Ramos (cell line): ENCODE measurements around the gene TRIM67.

Experiments
- in situ Hi-C: fragments of 300-500 bp; cut with MboI; formaldehyde crosslinking; loops from one replicate; pipeline ENCODE4 v1.14.3; 2022; ENCODE audit warnings: low sequenced_read_pairs; ENCODE audit not compliant: unreplicated experiment

TRIM67 gene

DNA sequence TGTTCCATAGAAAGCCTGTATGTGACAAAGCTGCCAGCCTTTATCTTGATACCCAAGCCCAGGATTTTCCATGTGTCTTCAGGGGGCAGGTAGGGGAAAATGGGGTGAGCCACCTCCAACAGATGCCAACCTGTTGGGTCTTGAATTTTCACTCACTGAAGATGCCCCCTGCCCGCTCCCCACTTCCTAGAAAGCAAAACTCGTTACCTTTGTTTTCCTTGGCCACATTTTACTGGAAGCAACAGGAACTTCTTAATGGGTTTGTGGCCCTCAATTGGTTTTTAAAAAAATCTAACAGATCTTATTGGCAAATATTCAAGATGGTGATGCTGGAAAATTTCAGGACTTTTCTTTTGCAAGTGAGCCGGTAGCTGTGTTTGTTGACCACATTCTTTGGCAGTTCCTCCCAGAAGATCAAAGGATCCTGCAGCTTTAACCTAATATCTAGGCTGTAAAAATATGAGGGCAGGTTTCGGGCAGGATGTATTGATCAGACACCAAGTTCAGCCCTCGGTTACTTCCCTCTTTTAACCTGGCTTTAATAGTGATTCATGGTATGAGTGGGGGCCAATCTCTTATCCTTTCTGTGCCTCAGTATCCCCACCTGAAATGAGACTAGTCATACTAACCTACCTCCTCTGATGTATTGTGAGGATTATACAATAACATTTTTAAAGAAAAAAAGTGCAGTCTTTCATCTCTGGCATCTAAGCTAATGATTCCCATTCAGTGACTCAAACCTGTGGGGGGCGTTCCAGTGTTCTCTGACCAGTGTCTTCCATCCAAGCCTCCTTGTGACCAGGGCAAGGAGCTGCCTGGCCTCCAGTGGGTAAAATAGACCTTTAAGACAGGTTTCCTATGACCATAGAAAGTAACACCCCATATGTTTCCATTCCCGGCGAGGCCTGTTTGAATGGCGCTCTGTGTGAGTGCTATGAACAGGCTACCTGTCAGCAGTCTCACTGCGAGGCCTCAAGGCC, 57.9 kb downstream of the TRIM67 start:
- in situ Hi-C loops = loop anchor here (25.0 kb wide), 1 partner anchor 307 kb away; no protein-coding TSS in a partner anchor

DNA sequence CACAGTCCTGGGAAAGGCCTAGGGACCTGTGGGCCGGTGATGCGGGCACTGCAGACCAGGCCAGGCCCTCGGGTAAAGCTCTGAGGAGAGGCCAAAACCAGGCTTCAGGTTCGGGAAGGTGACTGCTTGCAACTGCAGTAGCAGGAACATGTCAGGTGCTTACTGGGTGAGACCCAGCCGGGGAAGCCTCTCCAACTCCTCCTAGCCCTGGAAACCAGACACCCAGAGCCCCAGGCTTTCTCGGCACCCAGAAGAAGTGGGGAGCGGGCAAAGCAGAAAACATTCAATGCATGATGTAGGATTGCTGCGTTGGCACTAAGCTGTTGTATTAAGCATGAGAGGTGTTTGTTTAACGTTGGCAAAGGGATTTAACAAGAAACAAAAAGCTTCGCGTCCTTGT, 58.9 kb downstream of the TRIM67 start:
- in situ Hi-C loops = loop anchor here (25.0 kb wide), 1 partner anchor 308 kb away; no protein-coding TSS in a partner anchor

DNA sequence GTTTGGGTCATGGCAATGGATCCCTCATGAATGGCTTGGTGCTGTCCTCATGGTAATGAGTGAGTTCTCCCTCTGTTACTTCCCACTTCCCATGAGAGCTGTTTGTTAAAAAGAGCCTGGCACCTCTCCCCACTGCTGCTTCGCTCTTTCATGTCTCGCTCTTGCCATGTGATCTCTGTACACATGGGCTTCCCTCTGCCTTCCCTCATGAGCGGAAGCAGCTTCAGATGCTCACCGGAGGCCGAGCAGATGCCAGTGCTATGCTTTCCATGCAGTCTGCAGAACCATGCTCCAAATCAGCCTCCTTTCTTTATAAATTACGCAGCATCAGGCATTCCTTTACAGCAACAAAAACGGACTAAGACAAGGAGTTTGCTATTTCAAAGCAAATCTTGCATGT, 64.3 kb downstream of the TRIM67 start:
- in situ Hi-C loops = no loop called here

GRCh38 chr1:231231511-231231910, 69.7 kb downstream of the TRIM67 start:
- in situ Hi-C loops = no loop called here

DNA sequence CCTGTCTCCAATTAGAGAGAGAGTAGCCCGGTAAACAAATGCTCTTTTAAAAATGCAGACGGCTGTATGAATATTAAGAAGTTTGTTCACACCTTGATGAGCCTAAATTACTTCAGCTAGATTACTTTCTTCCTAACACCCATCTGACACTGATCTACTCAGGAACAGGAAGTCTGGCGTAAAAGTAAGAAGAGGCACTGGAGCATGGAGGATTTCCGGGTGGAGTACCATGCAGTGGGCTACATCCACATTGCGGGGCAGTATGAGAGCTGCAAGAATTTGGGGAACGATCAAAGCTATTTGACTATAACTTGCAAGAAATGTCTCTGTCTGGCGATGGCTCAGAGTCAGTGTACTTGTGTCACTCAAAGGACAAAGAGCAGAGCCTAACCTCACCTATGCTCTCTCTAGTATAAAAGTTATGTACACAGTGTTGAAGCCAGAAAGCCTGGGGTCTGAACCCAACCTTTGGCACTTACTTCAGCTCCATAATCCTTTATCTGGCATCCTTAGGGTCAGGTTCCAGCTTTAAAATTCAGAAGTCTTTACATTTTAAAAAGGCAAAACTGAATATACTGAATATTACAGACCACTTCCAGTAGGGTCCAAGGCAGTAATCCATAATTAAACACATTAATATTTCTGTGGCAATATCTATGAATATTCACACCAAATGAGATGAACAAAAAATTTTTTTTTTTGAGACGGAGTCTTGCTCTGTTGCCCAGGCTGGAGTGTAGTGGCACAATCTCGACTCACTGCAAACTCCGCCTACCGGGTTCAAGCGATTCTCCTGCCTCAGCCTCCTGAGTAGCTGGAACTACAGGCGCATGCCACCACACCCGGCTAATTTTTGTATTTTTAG, 71.2 kb downstream of the TRIM67 start:
- in situ Hi-C loops = no loop called here

- in situ Hi-C loops = no loop called here
These were observed 72.0 kb downstream of the TRIM67 start for GRCh38 chr1:231233735-231234417.

DNA sequence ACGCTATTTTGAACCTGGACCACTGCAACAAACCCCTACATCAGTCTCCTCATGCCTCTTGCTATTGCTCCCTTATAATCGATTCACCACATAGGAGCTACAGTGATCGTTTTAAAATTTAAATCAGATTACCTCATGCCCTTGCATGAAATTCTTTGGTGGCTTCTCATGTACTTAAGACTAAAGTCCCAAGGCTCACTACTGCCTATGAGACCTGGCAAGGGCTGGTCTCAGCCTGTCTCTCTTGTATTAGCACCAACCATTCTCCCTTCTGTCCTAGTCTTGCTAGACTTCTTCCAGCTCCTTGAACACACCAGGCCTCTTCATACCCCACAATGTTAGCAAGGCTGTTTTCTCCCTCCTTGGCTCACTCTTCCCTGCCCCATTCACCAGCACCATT, 72.6 kb downstream of the TRIM67 start:
- in situ Hi-C loops = no loop called here

DNA sequence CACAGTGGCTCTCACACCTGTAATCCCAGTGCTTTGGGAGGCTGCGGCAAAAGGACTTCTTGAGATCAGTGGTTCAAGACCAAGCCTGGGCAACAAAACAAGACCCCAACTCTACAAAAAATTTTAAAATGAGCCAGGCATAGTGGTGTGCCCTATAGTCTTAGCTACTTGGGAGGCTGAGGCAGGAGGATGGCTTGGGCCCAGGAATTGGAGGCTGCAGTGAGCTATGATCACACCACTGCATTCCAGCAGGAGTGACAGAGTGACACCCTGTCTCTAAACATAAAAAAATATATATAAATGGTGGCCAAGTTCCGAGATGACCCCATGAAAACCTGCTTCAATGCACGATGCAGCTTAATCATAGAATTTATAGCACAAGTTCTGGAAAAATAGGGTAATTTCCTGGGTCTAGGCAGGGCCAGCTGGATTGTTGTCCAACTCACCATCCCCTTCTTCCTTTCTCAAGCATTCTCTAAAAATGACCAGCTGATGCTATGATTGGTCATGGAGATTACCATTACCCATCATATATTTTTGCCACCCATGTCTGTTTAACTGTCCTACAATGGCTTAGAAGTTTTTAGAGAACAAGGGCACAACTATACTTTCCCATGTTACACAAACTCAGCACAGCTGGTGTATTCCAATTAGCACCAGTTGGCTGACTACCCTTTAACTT, 73.8 kb downstream of the TRIM67 start:
- in situ Hi-C loops = no loop called here

GRCh38 chr1:231236208-231236591, 74.3 kb downstream of the TRIM67 start:
- in situ Hi-C loops = no loop called here

GRCh38 chr1:231236938-231237337, 75.1 kb downstream of the TRIM67 start:
- in situ Hi-C loops = no loop called here

DNA sequence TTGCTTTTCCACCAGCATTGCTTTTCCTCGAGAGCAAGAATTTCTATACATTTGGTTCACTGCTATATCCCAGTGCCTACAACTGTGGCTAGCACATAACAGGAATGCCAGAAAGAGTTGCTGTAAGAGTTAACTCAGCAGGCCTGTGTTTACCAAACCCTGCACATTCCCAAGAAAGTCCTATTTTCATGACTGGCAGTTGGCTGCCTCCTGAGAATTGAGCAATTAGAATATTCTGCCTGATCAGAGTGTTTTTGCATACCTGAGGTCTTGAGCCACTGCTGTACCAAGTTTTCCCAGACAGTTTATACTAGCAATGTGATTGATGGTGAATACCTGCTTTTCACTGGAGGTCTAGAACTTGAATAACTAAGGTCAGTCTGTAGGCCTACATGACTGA, 76.4 kb downstream of the TRIM67 start:
- in situ Hi-C loops = no loop called here

- in situ Hi-C loops = no loop called here
These were observed 78.6 kb downstream of the TRIM67 start for GRCh38 chr1:231240531-231240882.

GRCh38 chr1:231240883-231241735, 79.3 kb downstream of the TRIM67 start, which contains the start of gene GNPAT:
GNPAT (plus strand) TSS chr1:231241212; CDS start chr1:231241379, 167 bp downstream.
- in situ Hi-C loops = no loop called here

- in situ Hi-C loops = no loop called here
These were observed 79.9 kb downstream of the TRIM67 start for GRCh38 chr1:231241750-231242149.

DNA sequence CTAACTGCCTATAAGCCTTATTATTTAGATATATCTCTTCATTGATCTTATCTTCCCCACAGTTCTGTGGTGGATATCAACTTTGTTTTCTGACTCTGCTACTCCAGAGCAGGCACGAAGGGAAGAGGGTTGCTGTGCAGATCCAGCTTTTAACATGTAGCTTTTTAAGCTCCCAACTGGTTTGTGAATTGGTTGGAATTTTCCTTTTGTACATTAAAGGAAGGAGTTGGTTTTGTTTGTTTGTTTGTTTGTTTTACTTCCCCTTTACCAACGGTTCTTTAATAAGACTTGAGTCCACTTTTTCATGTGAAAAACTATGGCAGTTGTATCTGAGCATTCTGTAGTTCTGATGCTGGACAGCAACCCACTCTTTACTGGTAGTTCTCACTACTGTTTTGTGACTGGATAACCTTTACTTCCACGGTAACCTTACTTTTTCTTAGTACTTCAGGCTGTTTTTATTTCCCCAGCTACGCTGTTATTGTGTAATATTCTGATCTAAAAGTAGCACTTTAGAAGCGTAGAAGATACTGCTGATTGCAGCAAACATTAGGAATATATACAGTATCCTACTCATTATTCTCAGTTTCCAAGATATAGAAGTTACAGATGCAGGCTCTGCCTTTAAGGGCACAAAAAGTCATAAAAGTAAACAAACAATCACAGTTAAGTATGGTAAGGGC, 80.8 kb downstream of the TRIM67 start:
- in situ Hi-C loops = no loop called here

GRCh38 chr1:231248778-231249177, 86.9 kb downstream of the TRIM67 start:
- in situ Hi-C loops = no loop called here

DNA sequence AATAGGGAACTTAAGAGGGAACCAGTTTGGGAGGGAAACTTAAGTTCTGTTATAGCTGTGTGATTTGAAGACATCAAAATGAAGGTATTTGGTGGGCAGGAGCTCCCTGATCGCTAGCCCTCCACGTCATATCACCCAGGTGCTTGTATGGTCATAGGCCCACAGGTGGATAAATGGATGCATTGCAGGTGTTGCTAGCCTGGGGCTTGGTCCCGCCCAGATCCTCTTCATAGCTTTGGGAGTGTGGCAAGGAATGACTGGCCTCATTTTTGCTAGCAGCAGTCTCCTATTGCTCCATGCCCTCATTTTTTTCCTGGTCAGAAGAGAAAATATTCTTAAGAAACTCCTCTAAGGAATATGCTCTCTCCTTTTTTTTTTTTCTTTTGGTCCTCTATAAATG, 90.5 kb downstream of the TRIM67 start:
- in situ Hi-C loops = no loop called here

GRCh38 chr1:231260351-231260750, 98.5 kb downstream of the TRIM67 start:
- in situ Hi-C loops = no loop called here
